GM18511 (cell line): ENCODE measurements around the gene NUDT3.
"Not testable (repeated sequence)": the region's sequence is repeated elsewhere in the genome, so short reads cannot be mapped to it uniquely, and the experiment has no call there.

Experiments
- ATAC-seq: cut with Tn5 transposase; IDR thresholded peaks from one replicate; pipeline ENCODE4 v1.9.1; 2021; ENCODE audit warnings: mild to moderate bottlenecking, moderate library complexity; ENCODE audit not compliant: unreplicated experiment

NUDT3 gene

GRCh38 chr6:34346175-34347119 is 46.0 kb downstream of the NUDT3 start:
- no peak for ATAC-seq

- ATAC-seq: no peak
Observed at GRCh38 chr6:34343806-34344205, 48.7 kb downstream of the NUDT3 start.

GRCh38 chr6:34342247-34342646 is 50.2 kb downstream of the NUDT3 start:
- ATAC-seq: no peak

GRCh38 chr6:34341481-34341971 is 50.9 kb downstream of the NUDT3 start:
- no peak for ATAC-seq

DNA sequence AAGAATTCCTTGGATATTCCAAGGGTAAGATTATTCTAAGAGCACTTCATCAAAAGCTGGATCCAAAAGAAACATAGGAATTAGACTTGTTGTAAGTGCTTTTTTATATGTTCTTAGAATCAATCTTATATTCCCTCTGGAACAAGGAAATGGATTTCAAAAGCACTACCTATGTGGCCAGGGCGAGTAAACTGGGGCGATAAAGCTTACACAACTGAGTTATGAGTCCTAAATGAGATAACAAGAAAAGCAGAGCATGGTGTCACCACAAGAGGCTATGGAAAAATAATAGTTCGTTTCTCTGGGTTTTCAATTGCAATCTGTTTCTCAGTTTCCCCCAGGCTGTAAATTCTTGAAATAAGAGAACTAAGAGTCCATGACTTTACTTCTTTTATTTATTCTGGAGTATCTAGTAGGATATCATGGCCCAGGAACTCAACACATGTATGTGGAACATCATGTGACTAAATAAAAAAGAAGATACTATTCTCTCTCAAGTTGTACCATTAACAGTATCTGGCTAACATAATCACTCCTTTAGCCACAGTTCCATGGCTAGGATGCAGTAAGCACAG is 51.5 kb downstream of the NUDT3 start:
- no peak for ATAC-seq

DNA sequence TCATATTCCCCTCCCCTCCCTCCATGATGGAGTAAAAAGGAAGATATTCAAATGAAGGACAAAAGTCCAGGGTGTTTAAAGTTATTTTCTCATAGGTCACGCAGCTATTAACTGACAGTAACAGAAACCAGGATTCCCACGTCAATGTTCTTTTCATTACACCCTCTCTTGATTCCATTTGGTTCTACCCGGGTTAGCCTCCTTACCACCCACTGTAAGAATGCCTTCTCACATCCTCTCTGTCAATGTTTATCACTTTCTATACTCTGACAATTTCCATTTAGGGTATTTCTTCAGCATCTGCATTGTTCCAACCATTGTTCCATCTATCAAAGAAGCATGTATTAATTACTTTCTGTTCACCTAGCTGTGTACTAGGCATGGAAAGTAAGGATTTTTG is 52.1 kb downstream of the NUDT3 start:
- ATAC-seq: no peak

GRCh38 chr6:34339971-34340370 is 52.5 kb downstream of the NUDT3 start:
- no peak for ATAC-seq

DNA sequence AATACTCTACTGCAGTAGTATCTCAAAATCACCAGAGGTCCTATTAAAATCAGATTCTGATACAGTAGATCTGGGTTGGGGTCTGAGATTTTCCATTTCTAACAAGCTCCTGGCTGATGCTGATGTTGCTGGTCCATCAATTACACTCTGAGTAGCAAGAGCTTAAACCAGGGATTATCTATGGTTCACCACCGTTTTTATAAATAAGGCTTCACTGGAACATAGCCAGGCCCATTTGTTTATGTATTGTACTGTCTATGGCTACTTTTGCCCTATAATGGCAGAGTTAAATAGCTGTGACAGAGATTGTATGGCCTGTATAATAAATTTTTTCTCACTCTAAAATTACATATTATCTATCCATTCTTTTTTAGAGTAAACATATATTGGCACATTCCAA is 53.0 kb downstream of the NUDT3 start:
- no peak for ATAC-seq

GRCh38 chr6:34338811-34339210 is 53.7 kb downstream of the NUDT3 start:
- ATAC-seq: no peak

- no peak for ATAC-seq
Observed at GRCh38 chr6:34338377-34338776, 54.1 kb downstream of the NUDT3 start.

- no peak for ATAC-seq
Observed at GRCh38 chr6:34334796-34335416, 57.6 kb downstream of the NUDT3 start.

GRCh38 chr6:34333858-34334257 is 58.6 kb downstream of the NUDT3 start:
- ATAC-seq: no peak

DNA sequence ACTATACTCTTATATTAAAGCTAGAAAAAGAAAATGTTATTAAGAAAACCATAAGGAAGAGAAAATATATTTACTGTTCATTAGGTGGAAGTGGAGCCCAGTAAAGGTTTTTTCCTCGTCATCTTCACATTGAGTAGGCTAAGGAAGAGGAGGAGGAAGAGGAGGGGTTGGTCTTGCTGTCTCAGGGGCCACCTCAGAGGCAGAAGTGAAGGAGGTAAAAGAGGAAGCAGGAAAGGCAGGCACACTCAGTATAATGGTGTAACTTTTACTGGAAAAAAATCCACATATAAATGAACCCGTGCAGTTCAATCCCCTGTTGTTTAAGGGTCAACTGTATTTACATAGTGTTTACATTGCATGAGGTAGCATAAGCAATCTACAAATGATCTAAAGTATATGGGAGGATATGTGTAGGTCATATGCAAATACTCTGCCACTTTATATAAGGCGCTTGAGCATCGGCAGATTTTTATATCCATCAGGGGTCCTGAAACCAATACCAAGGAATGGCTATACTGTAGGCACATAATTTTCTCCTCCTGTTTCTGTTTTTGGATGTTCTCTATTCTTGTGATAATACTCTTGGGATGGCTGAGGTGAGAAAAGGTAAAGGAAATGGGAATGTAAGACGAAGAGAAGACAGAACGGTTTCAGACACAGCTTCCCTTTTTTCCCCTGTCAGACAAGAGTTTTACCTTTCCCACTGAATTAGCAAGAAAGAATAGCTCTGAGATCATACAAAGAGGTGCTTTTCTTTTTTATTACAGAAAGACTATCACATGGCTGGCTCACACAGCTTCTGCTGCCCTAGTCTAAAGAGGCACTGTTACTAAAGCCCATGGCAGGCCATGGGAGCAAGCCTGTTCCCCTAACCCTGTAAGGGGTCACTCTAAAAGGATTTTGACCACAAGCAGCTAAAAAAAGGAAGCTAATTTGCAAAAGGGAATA is 59.9 kb downstream of the NUDT3 start:
- ATAC-seq: no peak

- ATAC-seq: no peak
Observed at GRCh38 chr6:34331371-34332050, 61.0 kb downstream of the NUDT3 start.

GRCh38 chr6:34329814-34330213 is 62.7 kb downstream of the NUDT3 start:
- not testable (repeated sequence) for ATAC-seq

DNA sequence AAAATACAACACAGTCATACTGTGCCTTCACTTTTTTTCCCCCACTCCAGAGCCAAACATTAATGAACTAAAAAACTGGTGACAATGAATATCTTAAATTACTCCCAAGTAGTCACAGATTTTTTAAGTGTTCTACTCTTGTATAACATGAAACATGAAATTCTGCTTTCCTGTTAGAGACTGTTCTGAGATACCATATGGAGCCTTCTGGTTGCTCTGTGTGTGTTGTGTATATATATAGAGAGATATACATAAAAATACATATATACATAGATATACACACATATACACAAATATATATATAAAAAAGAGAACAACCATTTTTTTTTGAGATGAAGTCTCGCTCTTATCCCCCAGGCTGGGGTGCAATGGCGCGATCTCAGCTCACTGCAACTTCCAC is 63.5 kb downstream of the NUDT3 start:
- no peak for ATAC-seq

- not testable (repeated sequence) for ATAC-seq
Observed at GRCh38 chr6:34327313-34328205, 64.9 kb downstream of the NUDT3 start.

GRCh38 chr6:34325633-34326032 is 66.8 kb downstream of the NUDT3 start:
- no peak for ATAC-seq
